Gastroesophageal sphincter (tissue), 3 donors: ENCODE data around the gene KRTAP3-2.

Experiments used
- EP300 ChIP-seq: sonication (generic); formaldehyde crosslinking; IDR thresholded peaks from one replicate; pipeline ENCODE4 v1.6.1; 2017; ENCODE audit warnings: antibody characterized with exemption, mild to moderate bottlenecking
- POLR2A ChIP-seq, 2 donors: fragments of 450-650 bp; IDR thresholded peaks; one replicate each; pipeline ENCODE4 v1.6.1; 2017; ENCODE audit warnings: antibody characterized with exemption in 2 of 2, mild to moderate bottlenecking in 2 of 2, moderate library complexity in 1 of 2
- POLR2AphosphoS5 ChIP-seq: sonication (generic); formaldehyde crosslinking; IDR thresholded peaks from one replicate; pipeline ENCODE4 v1.6.1; 2017; ENCODE audit warnings: antibody characterized with exemption
- TF ChIP-seq, protein P1 (sequence below), 4 experiments: fragments of 200-600 bp in 2 of 4; fragments of 450-650 bp in 2 of 4; sonication (generic) in 1 of 4; IDR thresholded peaks; one replicate each; pipeline ENCODE4 v1.5.1; 2017 to 2019; ENCODE audit warnings: antibody characterized with exemption in 4 of 4, mild to moderate bottlenecking in 2 of 4, moderate library complexity in 2 of 4

DNA sequence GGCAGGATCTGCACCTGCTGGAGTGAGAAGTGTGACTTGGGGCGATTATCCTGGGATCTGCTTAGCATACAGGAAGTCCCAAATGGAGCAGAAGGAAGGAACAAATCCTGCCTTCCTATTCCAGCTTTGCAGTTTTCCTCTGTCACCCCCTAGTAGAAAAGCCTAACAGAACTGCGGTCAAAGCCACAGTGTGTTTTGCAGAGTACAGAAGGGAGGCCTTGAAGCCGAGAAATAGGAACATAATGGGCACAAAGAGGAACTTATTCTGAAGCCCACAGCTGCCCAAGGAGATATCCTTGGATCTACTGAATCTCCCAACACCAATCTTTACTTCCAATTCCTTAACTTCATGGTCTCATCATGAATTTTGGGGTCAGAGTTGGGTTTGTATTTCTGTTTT is 18.8 kb upstream of the KRTAP3-2 start:
- TF ChIP-seq, protein P1, sequence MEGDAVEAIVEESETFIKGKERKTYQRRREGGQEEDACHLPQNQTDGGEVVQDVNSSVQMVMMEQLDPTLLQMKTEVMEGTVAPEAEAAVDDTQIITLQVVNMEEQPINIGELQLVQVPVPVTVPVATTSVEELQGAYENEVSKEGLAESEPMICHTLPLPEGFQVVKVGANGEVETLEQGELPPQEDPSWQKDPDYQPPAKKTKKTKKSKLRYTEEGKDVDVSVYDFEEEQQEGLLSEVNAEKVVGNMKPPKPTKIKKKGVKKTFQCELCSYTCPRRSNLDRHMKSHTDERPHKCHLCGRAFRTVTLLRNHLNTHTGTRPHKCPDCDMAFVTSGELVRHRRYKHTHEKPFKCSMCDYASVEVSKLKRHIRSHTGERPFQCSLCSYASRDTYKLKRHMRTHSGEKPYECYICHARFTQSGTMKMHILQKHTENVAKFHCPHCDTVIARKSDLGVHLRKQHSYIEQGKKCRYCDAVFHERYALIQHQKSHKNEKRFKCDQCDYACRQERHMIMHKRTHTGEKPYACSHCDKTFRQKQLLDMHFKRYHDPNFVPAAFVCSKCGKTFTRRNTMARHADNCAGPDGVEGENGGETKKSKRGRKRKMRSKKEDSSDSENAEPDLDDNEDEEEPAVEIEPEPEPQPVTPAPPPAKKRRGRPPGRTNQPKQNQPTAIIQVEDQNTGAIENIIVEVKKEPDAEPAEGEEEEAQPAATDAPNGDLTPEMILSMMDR (IDR thresholded peaks at IDR 0.05): no peak
- no peak for TF ChIP-seq POLR2AphosphoS5
- TF ChIP-seq POLR2A (IDR thresholded peaks at IDR 0.05): no peak
- no peak for TF ChIP-seq EP300
